ENCODE results near the gene CABLES2.

- TF ChIP-seq POLR2A (IDR thresholded peaks at IDR 0.05) (no peak), CTCF (IDR thresholded peaks at IDR 0.05) (no peak)
Observed at GRCh38 chr20:62377615-62378178, 29.4 kb downstream of the CABLES2 start.
